WERI-Rb-1 (cell line): ENCODE measurements around the gene HOXB8.

Source experiments
- DNase-seq: peaks from one replicate; pipeline ENCODE4 v3.0.0-alpha.2; 2020
- H3K27ac ChIP-seq: fragments of 250-450 bp; sonication (Bioruptor Pico); 2 replicates; pipeline ENCODE4 v1.5.1; 2020; ENCODE audit warnings: mild to moderate bottlenecking, moderate library complexity
- H3K27me3 ChIP-seq: fragments of 250-450 bp; sonication (Bioruptor Pico); 2 replicates; pipeline ENCODE4 v1.5.1; 2021; ENCODE audit warnings: mild to moderate bottlenecking, low read depth, moderate library complexity; ENCODE audit not compliant: insufficient read depth, severe bottlenecking
- H3K36me3 ChIP-seq: fragments of 250-450 bp; sonication (Bioruptor Pico); 2 replicates; pipeline ENCODE4 v1.5.1; 2020; ENCODE audit warnings: mild to moderate bottlenecking, moderate library complexity
- H3K4me3 ChIP-seq: 2 replicates; pipeline ENCODE4 v1.5.1; 2011; ENCODE audit warnings: low read depth, mild to moderate bottlenecking, control low read depth, low read length
- H3K9me3 ChIP-seq: fragments of 250-450 bp; sonication (Bioruptor Pico); 2 replicates; pipeline ENCODE4 v1.5.1; 2021; ENCODE audit warnings: mild to moderate bottlenecking, moderate library complexity; ENCODE audit not compliant: severe bottlenecking
- TF ChIP-seq, protein P1 (sequence below): IDR thresholded peaks from 2 replicates; pipeline ENCODE4 v1.5.1; 2011; ENCODE audit warnings: low read depth, mild to moderate bottlenecking, control low read depth, inconsistent platforms, low read length

Gene HOXB8

DNA sequence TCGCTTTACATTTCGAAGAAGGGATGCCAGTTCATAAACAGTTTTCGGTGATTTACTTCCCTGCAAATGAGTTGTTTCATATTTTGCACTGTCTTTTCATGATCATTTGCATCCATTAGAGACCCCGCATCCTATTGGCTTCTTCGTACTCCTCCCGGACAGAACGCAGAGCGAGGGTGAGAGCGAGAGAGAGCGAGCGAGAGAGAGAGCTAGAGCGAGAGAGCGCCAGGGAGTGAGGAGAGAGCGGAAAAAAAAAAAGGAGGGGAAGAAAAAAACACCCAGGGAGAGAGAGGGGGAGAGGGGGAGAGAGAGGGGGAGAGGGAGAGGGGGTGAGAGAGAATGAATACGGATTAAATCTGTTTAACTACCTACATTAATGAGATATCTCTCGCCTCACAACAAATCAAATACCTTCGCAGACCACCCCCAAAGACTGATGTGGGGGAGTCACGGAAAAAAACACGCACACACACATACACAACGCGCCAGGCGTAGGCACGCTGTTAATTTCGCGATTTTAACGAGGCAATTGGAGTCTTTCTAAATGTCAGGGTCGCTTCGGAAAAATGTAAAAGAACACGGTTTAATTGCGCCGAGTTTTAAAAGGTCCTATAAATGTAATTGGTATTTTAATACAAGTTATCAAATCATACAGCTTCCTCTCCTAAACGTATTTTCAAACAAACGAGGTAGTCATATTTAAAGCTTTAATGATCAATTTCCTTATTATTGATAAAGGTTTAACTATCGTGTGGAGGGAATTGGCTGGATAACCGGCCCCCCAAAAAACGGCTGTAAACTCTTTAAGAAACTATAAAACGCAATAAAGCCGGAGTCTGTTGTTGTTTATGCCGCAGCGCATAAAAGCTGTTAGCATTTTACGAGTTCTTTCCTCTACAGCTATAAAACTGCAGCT lies at the start of gene HOXB8:
TSS of gene HOXB8 (minus strand) at position 246 of the 916 bp plus-strand sequence. CDS start 588 bp downstream, outside the sequence.
- H3K27ac ChIP-seq, result no peak within 1 kb of the TSS
- TF ChIP-seq, protein P1, sequence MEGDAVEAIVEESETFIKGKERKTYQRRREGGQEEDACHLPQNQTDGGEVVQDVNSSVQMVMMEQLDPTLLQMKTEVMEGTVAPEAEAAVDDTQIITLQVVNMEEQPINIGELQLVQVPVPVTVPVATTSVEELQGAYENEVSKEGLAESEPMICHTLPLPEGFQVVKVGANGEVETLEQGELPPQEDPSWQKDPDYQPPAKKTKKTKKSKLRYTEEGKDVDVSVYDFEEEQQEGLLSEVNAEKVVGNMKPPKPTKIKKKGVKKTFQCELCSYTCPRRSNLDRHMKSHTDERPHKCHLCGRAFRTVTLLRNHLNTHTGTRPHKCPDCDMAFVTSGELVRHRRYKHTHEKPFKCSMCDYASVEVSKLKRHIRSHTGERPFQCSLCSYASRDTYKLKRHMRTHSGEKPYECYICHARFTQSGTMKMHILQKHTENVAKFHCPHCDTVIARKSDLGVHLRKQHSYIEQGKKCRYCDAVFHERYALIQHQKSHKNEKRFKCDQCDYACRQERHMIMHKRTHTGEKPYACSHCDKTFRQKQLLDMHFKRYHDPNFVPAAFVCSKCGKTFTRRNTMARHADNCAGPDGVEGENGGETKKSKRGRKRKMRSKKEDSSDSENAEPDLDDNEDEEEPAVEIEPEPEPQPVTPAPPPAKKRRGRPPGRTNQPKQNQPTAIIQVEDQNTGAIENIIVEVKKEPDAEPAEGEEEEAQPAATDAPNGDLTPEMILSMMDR, result no peak
- no peaks in the 10 kb centered on the region for H3K36me3 ChIP-seq
- peak within 1 kb of the TSS; percentile 28 for H3K4me3 ChIP-seq
- H3K9me3 ChIP-seq, result no peaks in the 10 kb centered on the region
- H3K27me3 ChIP-seq, result peaks cover 91% of the 10 kb centered on the region
- DNase-seq, result no peak

DNA sequence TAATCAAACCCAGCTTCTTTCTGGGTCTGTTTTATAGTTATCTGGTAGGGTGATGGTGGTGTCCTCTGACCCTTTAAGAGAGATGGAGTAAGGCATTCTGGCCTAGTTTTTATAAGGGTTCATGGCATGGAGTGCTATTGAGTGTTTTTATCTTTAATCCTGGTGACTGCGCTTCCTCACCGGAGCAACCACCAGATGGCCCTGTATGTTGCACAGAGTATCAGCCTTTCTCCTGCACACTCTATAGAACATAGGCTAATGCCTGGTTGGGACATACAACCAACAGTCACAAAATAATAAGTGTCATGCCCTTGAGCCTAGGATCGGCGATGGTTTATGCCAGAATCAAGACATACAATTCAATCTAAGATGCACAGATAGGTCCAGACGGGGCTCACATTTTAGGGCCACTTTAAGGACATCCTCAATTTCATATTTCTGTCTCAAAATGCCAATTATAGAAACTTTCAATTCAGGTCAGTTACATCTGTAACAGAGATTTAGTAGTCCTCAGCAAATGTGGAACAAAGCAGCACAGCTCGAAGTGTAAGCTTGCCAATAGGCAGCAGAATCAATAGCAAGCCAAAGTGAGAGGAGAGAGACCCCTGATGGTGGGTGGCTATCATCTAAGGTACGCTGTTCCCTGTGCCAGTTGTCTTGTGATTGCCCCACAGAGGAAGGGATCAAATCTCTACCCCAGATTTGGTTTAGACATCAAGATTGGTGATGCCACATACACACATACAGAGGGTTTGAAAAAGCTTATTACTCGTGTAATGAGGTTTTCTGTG lies 48.2 kb upstream of the HOXB8 start:
- Histone ChIP-seq H3K4me3 (no peak overlapping the region), H3K36me3 (no peaks in the 10 kb centered on the region), H3K27me3 (peaks cover 87% of the 10 kb centered on the region), H3K27ac (no peak overlapping the region), H3K9me3 (peaks cover 9% of the 10 kb centered on the region)
- no peak for DNase-seq
- TF ChIP-seq, protein P1, result peak; percentile 52

DNA sequence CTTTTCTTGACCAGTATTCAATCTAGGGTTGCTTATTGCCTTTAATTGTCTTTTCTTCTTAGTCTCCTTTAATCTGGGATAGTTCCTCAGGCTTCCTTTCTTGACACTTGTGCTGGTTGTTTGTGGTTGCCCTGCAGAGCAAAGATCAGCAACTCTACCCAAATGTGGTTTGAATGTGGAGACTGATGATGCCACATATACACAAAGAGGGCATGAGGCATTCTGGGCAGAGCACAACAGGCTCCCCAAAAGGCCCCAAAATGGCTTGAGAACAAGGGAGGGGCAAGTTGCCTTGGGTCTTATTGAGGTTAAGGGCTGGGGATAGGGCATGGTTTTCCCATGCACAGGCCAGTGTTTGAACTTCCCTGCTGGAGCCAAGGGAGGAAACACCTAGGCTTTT lies 40.8 kb upstream of the HOXB8 start:
- TF ChIP-seq, protein P1, result no peak
- Histone ChIP-seq H3K27me3 (peaks cover 93% of the 10 kb centered on the region), H3K9me3 (peaks cover 7% of the 10 kb centered on the region), H3K4me3 (no peak overlapping the region), H3K27ac (no peak overlapping the region), H3K36me3 (no peaks in the 10 kb centered on the region)
- DNase-seq, result no peak

DNA sequence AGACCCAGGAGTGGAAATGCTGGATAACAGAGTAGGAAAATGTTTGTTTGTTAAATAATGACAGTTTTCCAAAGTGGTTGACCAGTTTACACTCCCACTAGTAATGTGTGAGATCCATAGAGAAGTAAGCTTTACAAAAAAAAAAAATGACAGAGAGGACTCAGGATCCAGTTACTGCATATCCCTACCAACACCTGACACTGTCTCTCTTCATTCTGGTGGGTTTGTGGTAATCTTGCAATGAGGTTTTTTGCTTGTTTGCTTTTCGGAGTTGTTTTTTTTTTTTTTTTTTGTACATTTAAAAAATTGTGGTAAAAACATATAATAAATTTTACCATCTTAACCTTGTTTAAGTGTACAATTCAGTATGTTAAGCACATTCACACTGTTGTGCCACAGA lies 34.6 kb upstream of the HOXB8 start:
- Histone ChIP-seq H3K9me3 (peaks cover 3% of the 10 kb centered on the region), H3K36me3 (no peaks in the 10 kb centered on the region), H3K4me3 (no peak overlapping the region), H3K27ac (no peak overlapping the region), H3K27me3 (peaks cover 94% of the 10 kb centered on the region)
- TF ChIP-seq, protein P1, result no peak
- no peak for DNase-seq

DNA sequence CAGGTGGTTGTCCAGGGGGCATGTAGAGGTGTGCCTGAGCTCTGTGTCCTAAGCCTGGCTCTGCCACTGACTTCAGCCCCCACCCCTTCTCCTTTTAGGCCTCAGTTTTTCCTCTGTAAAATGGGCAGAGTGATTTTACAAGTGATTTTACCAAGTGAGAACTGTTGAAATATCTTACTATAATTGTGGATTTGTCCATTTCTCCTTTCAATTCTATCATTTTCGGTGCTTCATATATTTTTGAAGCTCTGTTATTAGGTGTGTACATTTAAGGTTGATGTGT lies 32.8 kb upstream of the HOXB8 start:
- peaks cover 3% of the 10 kb centered on the region for H3K9me3 ChIP-seq
- DNase-seq, result no peak
- TF ChIP-seq, protein P1, result no peak
- no peaks in the 10 kb centered on the region for H3K36me3 ChIP-seq
- no peak overlapping the region for H3K27ac ChIP-seq
- peaks cover 97% of the 10 kb centered on the region for H3K27me3 ChIP-seq
- H3K4me3 ChIP-seq, result no peak overlapping the region
